ENCODE results near the gene MACC1. TPM values are rescaled to one million over a fixed set of nuclear protein-coding genes. Genes with fewer than 3 reads are reported as not detected.
"Not testable (repeated sequence)": the region's sequence is repeated elsewhere in the genome, so short reads cannot be mapped to it uniquely, and the experiment has no call there.

Gene MACC1
- total RNA-seq, 2 experiments from 2014 or later: 0.05 TPM; not detected in 1

DNA sequence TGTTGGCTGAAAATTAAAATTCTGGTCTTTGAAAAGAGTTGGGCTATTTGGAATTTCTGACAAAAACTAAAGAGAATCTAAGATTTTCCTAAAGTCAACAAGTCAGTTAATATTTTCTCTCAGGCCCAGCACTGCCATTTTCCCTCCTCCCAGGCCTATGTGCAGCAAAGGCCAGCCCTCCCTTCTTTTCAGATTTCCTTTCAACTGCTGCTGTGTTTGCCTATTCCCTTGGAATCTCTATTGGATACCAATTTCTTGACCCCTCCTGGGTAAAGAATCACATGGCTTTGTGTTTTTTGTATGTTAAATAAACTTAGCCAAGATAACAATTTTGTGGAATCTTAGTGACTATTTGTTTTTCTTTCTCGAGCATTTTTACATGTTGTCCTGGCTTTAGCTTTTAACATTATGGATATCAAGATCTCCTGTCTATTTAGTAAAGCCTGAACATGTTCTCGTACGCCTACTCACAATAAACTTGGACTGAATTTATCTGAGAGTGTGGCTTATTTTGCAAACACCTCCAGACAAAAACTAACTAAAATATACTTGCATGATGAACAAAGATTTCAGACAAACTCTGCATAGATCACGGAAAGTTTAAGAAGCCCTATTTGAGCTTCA, 19.9 kb downstream of the MACC1 start:
- CTCF ChIA-PET: no interaction called here

DNA sequence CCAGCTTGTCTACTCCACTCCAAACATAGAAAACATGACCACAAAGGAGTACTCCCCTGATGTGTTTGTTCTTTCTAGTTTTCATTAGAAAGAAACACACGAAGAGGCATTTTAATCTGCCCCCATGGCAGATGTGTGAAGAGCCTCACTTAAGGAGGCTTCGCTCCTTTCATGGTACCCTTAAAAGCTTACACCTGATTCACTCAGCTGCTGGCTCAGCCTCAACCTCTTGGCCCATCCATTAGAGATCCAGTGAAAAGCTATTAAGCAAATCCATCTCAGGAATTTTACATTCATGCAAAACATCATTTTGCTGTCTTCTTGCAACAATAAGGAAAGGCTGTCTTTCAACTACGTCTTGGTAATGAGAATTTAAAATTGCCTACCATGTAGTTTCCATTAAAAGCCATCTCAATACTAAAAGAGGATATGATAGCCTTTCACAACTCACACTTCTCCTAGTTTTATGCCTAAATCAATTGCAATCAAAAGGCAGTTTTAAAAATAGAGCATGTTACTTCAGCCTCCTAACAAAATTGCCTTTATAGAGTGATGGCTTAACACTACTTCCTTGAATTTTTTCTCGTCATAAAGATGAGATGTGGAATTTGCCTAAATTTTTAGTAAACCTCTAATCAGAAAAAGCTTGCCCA, 22.7 kb downstream of the MACC1 start:
- Mint-ChIP-seq H3K27me3 (ENCODE audit: low read depth) (no peaks in the 10 kb centered on the region), H3K27ac (no peak overlapping the region), H3K36me3 (ENCODE audit: low read depth) (no peaks in the 10 kb centered on the region), H3K9me3 (peaks cover 2% of the 10 kb centered on the region), H3K4me1 (ENCODE audit: low read depth) (peaks cover 3% of the 10 kb centered on the region), H3K4me3 (no peak overlapping the region)
- intact Hi-C loops (cut with micrococcal nuclease): no loop called here
- DNase-seq: no peak
- CTCF ChIA-PET: no interaction called here

More for the DNA sequence above, 19.9 kb downstream of the MACC1 start:
- Mint-ChIP-seq H3K4me1 (ENCODE audit: low read depth) (peaks cover 3% of the 10 kb centered on the region), H3K36me3 (ENCODE audit: low read depth) (no peaks in the 10 kb centered on the region), H3K27ac (no peak overlapping the region), H3K9me3 (no peaks in the 10 kb centered on the region), H3K27me3 (ENCODE audit: low read depth) (no peaks in the 10 kb centered on the region), H3K4me3 (no peak overlapping the region)
- intact Hi-C loops (cut with micrococcal nuclease): loop anchor here (5.0 kb wide), 1 partner anchor 85 kb away; no protein-coding TSS in a partner anchor
- DNase-seq: no peak

GRCh38 chr7:20193873-20194272, 23.3 kb downstream of the MACC1 start:
- H3K4me1 Mint-ChIP-seq (ENCODE audit: low read depth): no peaks in the 10 kb centered on the region
- no peak overlapping the region for H3K4me3 Mint-ChIP-seq
- CTCF ChIA-PET: no interaction called here

GRCh38 chr7:20193242-20193777, 23.9 kb downstream of the MACC1 start:
- H3K4me3 Mint-ChIP-seq: no peak overlapping the region
- no peak for DNase-seq
- H3K27ac Mint-ChIP-seq: no peak overlapping the region
- CTCF ChIA-PET: no interaction called here
- no peaks in the 10 kb centered on the region for H3K27me3 Mint-ChIP-seq (ENCODE audit: low read depth)
- H3K36me3 Mint-ChIP-seq (ENCODE audit: low read depth): no peaks in the 10 kb centered on the region
- H3K4me1 Mint-ChIP-seq (ENCODE audit: low read depth): no peaks in the 10 kb centered on the region
- H3K9me3 Mint-ChIP-seq: peaks cover 3% of the 10 kb centered on the region
- intact Hi-C loops (cut with micrococcal nuclease): no loop called here

More at GRCh38 chr7:20193873-20194272, 23.3 kb downstream of the MACC1 start:
- intact Hi-C loops (cut with micrococcal nuclease): no loop called here
- peaks cover 3% of the 10 kb centered on the region for H3K9me3 Mint-ChIP-seq
- no peaks in the 10 kb centered on the region for H3K36me3 Mint-ChIP-seq (ENCODE audit: low read depth)
- DNase-seq: no peak
- no peak overlapping the region for H3K27ac Mint-ChIP-seq
- no peaks in the 10 kb centered on the region for H3K27me3 Mint-ChIP-seq (ENCODE audit: low read depth)

GRCh38 chr7:20191391-20191869, 25.8 kb downstream of the MACC1 start:
- intact Hi-C loops (cut with micrococcal nuclease): no loop called here
- CTCF ChIA-PET: no interaction called here
- DNase-seq: no peak
- Mint-ChIP-seq H3K4me1 (ENCODE audit: low read depth) (no peaks in the 10 kb centered on the region), H3K27ac (no peak overlapping the region), H3K27me3 (ENCODE audit: low read depth) (no peaks in the 10 kb centered on the region), H3K9me3 (peaks cover 3% of the 10 kb centered on the region), H3K4me3 (no peak overlapping the region), H3K36me3 (ENCODE audit: low read depth) (no peaks in the 10 kb centered on the region)

- H3K36me3 Mint-ChIP-seq (ENCODE audit: low read depth): no peaks in the 10 kb centered on the region
- H3K9me3 Mint-ChIP-seq: peaks cover 3% of the 10 kb centered on the region
- DNase-seq: no peak
- no peaks in the 10 kb centered on the region for H3K4me1 Mint-ChIP-seq (ENCODE audit: low read depth)
- H3K27ac Mint-ChIP-seq: no peak overlapping the region
- H3K27me3 Mint-ChIP-seq (ENCODE audit: low read depth): no peaks in the 10 kb centered on the region
- CTCF ChIA-PET: interaction anchor here (1.0 kb wide), 1 partner anchor 19 kb away, joined by 3 read pairs; no protein-coding TSS in a partner anchor
- intact Hi-C loops (cut with micrococcal nuclease): no loop called here
- no peak overlapping the region for H3K4me3 Mint-ChIP-seq
Measured at GRCh38 chr7:20190560-20191390, 26.4 kb downstream of the MACC1 start.

DNA sequence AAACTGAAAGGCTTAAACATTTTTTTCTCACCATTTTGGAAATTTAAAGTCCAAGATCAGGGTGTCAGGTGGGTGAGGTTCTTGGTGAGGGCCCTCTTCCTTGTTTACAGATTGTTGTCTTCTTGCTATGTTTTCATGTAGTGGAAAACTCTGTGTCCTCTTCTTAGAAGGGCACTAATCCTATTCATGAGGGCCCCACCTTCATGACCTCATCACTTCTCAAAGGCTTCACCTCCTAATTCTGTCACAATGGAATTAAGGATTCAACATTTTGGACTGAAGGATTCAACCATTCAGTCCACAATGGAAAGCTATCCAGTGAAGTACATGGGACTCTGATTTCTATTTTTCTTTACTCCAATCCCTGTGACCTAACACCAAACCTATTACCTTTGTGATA, 27.3 kb downstream of the MACC1 start:
- no peaks in the 10 kb centered on the region for H3K4me1 Mint-ChIP-seq (ENCODE audit: low read depth)
- no peaks in the 10 kb centered on the region for H3K27me3 Mint-ChIP-seq (ENCODE audit: low read depth)
- no peak for DNase-seq
- H3K36me3 Mint-ChIP-seq (ENCODE audit: low read depth): no peaks in the 10 kb centered on the region
- CTCF ChIA-PET: no interaction called here
- H3K27ac Mint-ChIP-seq: no peak overlapping the region
- intact Hi-C loops (cut with micrococcal nuclease): no loop called here
- H3K9me3 Mint-ChIP-seq: peaks cover 3% of the 10 kb centered on the region
- no peak overlapping the region for H3K4me3 Mint-ChIP-seq

DNA sequence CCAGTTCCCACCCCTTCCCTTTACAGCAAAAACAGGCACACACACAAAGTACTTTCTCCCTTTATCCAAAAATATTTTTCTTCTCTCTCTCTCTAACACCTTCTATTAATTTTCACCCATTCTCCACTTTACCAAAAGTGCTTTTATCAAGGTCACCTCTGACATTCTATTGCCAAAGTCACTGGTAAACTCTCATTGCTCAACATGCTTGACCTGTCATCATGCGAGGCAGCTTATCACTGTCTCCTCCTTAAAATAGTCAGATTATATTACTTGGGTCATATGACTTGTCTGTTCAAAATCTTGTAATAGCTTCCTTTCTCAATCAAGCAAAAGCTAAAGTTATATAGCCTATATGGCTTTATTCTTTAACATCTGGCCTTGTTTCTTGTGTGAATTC, 28.6 kb downstream of the MACC1 start:
- DNase-seq: no peak
- H3K4me3 Mint-ChIP-seq: no peak overlapping the region
- no peaks in the 10 kb centered on the region for H3K36me3 Mint-ChIP-seq (ENCODE audit: low read depth)
- H3K27me3 Mint-ChIP-seq (ENCODE audit: low read depth): no peaks in the 10 kb centered on the region
- intact Hi-C loops (cut with micrococcal nuclease): no loop called here
- CTCF ChIA-PET: no interaction called here
- H3K4me1 Mint-ChIP-seq (ENCODE audit: low read depth): no peaks in the 10 kb centered on the region
- H3K27ac Mint-ChIP-seq: no peak overlapping the region
- peaks cover 3% of the 10 kb centered on the region for H3K9me3 Mint-ChIP-seq

- H3K9me3 Mint-ChIP-seq; H3K4me1 Mint-ChIP-seq (ENCODE audit: low read depth); H3K4me3 Mint-ChIP-seq; H3K27ac Mint-ChIP-seq; intact Hi-C loops (cut with micrococcal nuclease); H3K36me3 Mint-ChIP-seq (ENCODE audit: low read depth); CTCF ChIA-PET; H3K27me3 Mint-ChIP-seq (ENCODE audit: low read depth); DNase-seq: not testable (repeated sequence)
Measured at GRCh38 chr7:20187850-20188249, 29.3 kb downstream of the MACC1 start.

- Mint-ChIP-seq H3K4me3 (no peak overlapping the region), H3K27me3 (ENCODE audit: low read depth) (no peaks in the 10 kb centered on the region), H3K27ac (no peak overlapping the region), H3K9me3 (peaks cover 3% of the 10 kb centered on the region), H3K4me1 (ENCODE audit: low read depth) (no peaks in the 10 kb centered on the region), H3K36me3 (ENCODE audit: low read depth) (no peaks in the 10 kb centered on the region)
- intact Hi-C loops (cut with micrococcal nuclease): no loop called here
- CTCF ChIA-PET: no interaction called here
- DNase-seq: no peak
Measured at GRCh38 chr7:20185988-20186387, 31.2 kb downstream of the MACC1 start.

GRCh38 chr7:20183086-20183485, 34.1 kb downstream of the MACC1 start:
- CTCF ChIA-PET: no interaction called here
- Mint-ChIP-seq H3K4me3 (no peak overlapping the region), H3K27me3 (ENCODE audit: low read depth) (no peaks in the 10 kb centered on the region), H3K36me3 (ENCODE audit: low read depth) (no peaks in the 10 kb centered on the region), H3K9me3 (no peaks in the 10 kb centered on the region), H3K4me1 (ENCODE audit: low read depth) (no peaks in the 10 kb centered on the region), H3K27ac (no peak overlapping the region)
- DNase-seq: no peak
- intact Hi-C loops (cut with micrococcal nuclease): no loop called here

- Mint-ChIP-seq H3K36me3 (ENCODE audit: low read depth) (no peaks in the 10 kb centered on the region), H3K4me3 (no peak overlapping the region), H3K27me3 (ENCODE audit: low read depth) (no peaks in the 10 kb centered on the region), H3K27ac (no peak overlapping the region), H3K9me3 (no peaks in the 10 kb centered on the region), H3K4me1 (ENCODE audit: low read depth) (no peaks in the 10 kb centered on the region)
- intact Hi-C loops (cut with micrococcal nuclease): no loop called here
- no peak for DNase-seq
- CTCF ChIA-PET: no interaction called here
Measured at GRCh38 chr7:20176578-20177242, 40.5 kb downstream of the MACC1 start.
